ENCODE measurements around the gene TNFSF8.

The TNFSF8 gene

GRCh38 chr9:114899995-114900394 lies 30.4 kb downstream of the TNFSF8 start:
- TF ChIP-seq TAF1 (IDR thresholded peaks at IDR 0.05; ENCODE audit: low read depth, low read length), result no peak
- TF ChIP-seq POLR2A (IDR thresholded peaks at IDR 0.05; ENCODE audit: low read depth, low read length), result no peak
- peak; percentile 48; the same call in 1 of the 2 replicates for TF ChIP-seq SPI1 (IDR thresholded peaks at IDR 0.05; ENCODE audit: low read depth, low read length)
- no peak for FAIRE-seq
- no peak for DNase-seq (ENCODE audit: insufficient read length, low spot score)

- DNase-seq (ENCODE audit: insufficient read length, low spot score) (no peak), FAIRE-seq (no peak)
- TF ChIP-seq POLR2A (IDR thresholded peaks at IDR 0.05; ENCODE audit: low read depth, low read length), result no peak
- no peak for TF ChIP-seq TAF1 (IDR thresholded peaks at IDR 0.05; ENCODE audit: low read depth, low read length)
- no peak for TF ChIP-seq POLR2AphosphoS5 (IDR thresholded peaks at IDR 0.05; ENCODE audit: low read depth, low read length)
- TF ChIP-seq SPI1 (IDR thresholded peaks at IDR 0.05; ENCODE audit: low read depth, low read length), result no peak
- no peak for TF ChIP-seq PAX5 (IDR thresholded peaks at IDR 0.05; ENCODE audit: insufficient read depth, low read length, severe bottlenecking)
- TF ChIP-seq POU2F2 (IDR thresholded peaks at IDR 0.05; ENCODE audit: low read depth, low read length), result no peak
Measured at GRCh38 chr9:114899461-114899860, 30.9 kb downstream of the TNFSF8 start.

DNA sequence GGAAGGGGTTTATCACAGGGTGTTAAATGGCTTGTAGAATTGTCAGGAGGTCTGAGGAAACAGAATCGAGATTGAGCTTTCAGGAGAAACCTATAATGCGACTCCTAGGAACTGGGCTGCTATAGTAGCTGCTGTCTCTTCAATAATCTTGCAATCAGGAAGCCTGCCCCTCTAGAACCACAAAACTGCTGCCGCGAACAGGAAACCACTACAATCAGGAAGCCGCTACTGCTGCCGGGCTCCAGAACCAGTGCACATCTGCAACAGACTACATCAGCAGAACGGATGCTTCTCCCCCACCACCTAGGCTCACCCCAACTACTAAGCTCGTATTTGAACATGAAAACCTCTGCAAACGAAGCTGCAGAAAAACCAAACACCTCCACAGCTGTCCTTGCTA lies 31.6 kb downstream of the TNFSF8 start:
- TF ChIP-seq SPI1 (IDR thresholded peaks at IDR 0.05; ENCODE audit: low read depth, low read length) (no peak), POU2F2 (IDR thresholded peaks at IDR 0.05; ENCODE audit: low read depth, low read length) (0 out of 2 replicates have a peak, but pooled peaks have one; percentile 15)
- DNase-seq (ENCODE audit: insufficient read length, low spot score) (peak; percentile 10), FAIRE-seq (no peak)

GRCh38 chr9:114897196-114897595 lies 33.2 kb downstream of the TNFSF8 start:
- DNase-seq (ENCODE audit: insufficient read length, low spot score) (no peak), FAIRE-seq (no peak)
- no peak for TF ChIP-seq SPI1 (IDR thresholded peaks at IDR 0.05; ENCODE audit: low read depth, low read length)
- TF ChIP-seq POU2F2 (IDR thresholded peaks at IDR 0.05; ENCODE audit: low read depth, low read length), result no peak
- TF ChIP-seq TAF1 (IDR thresholded peaks at IDR 0.05; ENCODE audit: low read depth, low read length), result no peak
- TF ChIP-seq PAX5 (IDR thresholded peaks at IDR 0.05; ENCODE audit: insufficient read depth, low read length, severe bottlenecking), result no peak
- TF ChIP-seq POLR2A (IDR thresholded peaks at IDR 0.05; ENCODE audit: low read depth, low read length), result no peak
- TF ChIP-seq POLR2AphosphoS5 (IDR thresholded peaks at IDR 0.05; ENCODE audit: low read depth, low read length), result no peak

DNA sequence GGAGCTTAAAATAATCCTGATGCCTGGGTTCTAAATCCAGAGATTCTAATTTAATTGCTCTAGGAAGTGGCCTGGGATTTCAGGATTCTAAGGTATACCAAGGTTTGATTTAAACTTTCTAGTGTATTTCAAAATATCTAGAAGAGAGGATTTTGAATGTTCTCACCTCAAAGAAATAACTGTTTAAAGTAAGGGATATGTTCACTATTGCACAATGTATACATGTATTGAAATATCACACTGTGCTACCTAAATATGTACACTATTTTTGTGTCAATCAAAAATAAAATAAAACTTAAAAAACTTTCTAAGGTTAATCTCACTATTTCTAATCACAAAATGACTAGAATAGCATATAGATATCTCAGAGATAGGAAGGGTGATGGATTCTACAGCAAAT lies 34.0 kb downstream of the TNFSF8 start:
- FAIRE-seq (no peak), DNase-seq (ENCODE audit: insufficient read length, low spot score) (no peak)
- no peak for TF ChIP-seq POLR2AphosphoS5 (IDR thresholded peaks at IDR 0.05; ENCODE audit: low read depth, low read length)
- no peak for TF ChIP-seq TAF1 (IDR thresholded peaks at IDR 0.05; ENCODE audit: low read depth, low read length)
- no peak for TF ChIP-seq PAX5 (IDR thresholded peaks at IDR 0.05; ENCODE audit: insufficient read depth, low read length, severe bottlenecking)
- TF ChIP-seq POLR2A (IDR thresholded peaks at IDR 0.05; ENCODE audit: low read depth, low read length), result no peak
- no peak for TF ChIP-seq SPI1 (IDR thresholded peaks at IDR 0.05; ENCODE audit: low read depth, low read length)
- TF ChIP-seq POU2F2 (IDR thresholded peaks at IDR 0.05; ENCODE audit: low read depth, low read length), result no peak

GRCh38 chr9:114895521-114895991 lies 34.8 kb downstream of the TNFSF8 start:
- FAIRE-seq, result no peak

DNA sequence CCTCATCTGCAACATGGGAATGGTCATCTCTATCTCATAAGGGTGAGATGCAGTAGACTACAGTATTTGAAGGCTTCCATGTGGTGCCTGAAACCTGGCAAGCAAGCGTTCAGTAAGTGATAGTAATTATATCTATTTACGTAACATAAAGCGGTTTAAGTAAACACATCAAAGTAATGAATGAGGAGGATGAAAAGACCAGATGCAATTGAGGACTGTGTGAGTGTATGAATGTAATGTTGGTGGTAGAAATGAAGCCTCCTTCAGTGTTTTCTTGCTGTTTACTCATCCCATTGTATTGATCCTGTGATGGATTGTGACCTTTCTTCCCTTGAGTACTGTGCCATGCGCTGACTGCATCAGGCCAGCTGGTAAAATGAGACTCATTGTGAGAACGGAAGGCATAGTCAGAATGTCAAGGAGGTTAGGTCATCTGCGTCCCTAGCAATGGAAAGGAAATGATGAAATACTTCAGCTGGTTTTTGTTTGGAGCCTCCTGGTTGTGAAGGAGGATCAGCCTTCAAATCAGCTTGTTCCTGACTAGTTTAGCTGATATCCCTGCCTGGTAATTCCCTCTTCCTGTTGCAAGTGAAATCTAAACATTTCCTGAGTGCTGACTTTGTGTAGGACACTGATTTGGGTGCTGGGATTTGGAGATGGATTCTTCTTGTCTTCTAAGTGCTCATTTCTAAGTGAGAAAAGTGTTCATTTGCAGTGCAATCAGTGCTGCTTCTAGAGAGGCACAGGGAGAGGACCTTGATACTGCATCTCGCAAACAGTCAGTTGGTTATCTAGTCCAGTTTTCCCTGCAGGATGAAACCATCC lies 35.6 kb downstream of the TNFSF8 start:
- no peak for DNase-seq (ENCODE audit: insufficient read length, low spot score)
- TF ChIP-seq SPI1 (IDR thresholded peaks at IDR 0.05; ENCODE audit: low read depth, low read length) (no peak), POLR2AphosphoS5 (IDR thresholded peaks at IDR 0.05; ENCODE audit: low read depth, low read length) (no peak), PAX5 (IDR thresholded peaks at IDR 0.05; ENCODE audit: insufficient read depth, low read length, severe bottlenecking) (no peak), TAF1 (IDR thresholded peaks at IDR 0.05; ENCODE audit: low read depth, low read length) (no peak), POLR2A (IDR thresholded peaks at IDR 0.05; ENCODE audit: low read depth, low read length) (no peak), POU2F2 (IDR thresholded peaks at IDR 0.05; ENCODE audit: low read depth, low read length) (no peak)
- no peak for FAIRE-seq

More at GRCh38 chr9:114895521-114895991, 34.8 kb downstream of the TNFSF8 start:
- TF ChIP-seq PAX5 (IDR thresholded peaks at IDR 0.05; ENCODE audit: insufficient read depth, low read length, severe bottlenecking) (no peak), SPI1 (IDR thresholded peaks at IDR 0.05; ENCODE audit: low read depth, low read length) (no peak), POLR2A (IDR thresholded peaks at IDR 0.05; ENCODE audit: low read depth, low read length) (no peak), TAF1 (IDR thresholded peaks at IDR 0.05; ENCODE audit: low read depth, low read length) (no peak), POLR2AphosphoS5 (IDR thresholded peaks at IDR 0.05; ENCODE audit: low read depth, low read length) (no peak), POU2F2 (IDR thresholded peaks at IDR 0.05; ENCODE audit: low read depth, low read length) (no peak)
- no peak for DNase-seq (ENCODE audit: insufficient read length, low spot score)

DNA sequence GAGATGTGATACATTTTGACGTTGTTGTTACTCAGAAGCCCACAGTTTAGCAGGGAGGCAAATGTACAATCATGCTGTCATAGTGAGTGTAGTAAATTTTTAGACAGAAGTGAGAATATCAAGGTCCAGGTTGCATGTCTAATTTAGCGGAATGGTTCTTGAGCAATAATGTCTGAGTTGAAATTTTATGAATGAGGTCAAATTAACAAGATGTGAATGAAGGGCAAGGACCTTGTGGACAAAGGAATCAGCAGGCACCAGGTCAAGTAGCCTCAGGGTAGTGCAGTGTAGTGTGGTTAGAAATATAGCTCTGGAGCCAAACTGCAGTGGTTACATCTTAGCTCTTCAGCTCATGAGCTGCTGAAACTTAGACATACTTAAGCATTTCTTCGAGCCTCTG lies 36.2 kb downstream of the TNFSF8 start:
- DNase-seq (ENCODE audit: insufficient read length, low spot score), result no peak
- FAIRE-seq, result no peak
- TF ChIP-seq TAF1 (IDR thresholded peaks at IDR 0.05; ENCODE audit: low read depth, low read length) (no peak), POLR2A (IDR thresholded peaks at IDR 0.05; ENCODE audit: low read depth, low read length) (no peak), PAX5 (IDR thresholded peaks at IDR 0.05; ENCODE audit: insufficient read depth, low read length, severe bottlenecking) (no peak), SPI1 (IDR thresholded peaks at IDR 0.05; ENCODE audit: low read depth, low read length) (no peak), POLR2AphosphoS5 (IDR thresholded peaks at IDR 0.05; ENCODE audit: low read depth, low read length) (no peak)

DNA sequence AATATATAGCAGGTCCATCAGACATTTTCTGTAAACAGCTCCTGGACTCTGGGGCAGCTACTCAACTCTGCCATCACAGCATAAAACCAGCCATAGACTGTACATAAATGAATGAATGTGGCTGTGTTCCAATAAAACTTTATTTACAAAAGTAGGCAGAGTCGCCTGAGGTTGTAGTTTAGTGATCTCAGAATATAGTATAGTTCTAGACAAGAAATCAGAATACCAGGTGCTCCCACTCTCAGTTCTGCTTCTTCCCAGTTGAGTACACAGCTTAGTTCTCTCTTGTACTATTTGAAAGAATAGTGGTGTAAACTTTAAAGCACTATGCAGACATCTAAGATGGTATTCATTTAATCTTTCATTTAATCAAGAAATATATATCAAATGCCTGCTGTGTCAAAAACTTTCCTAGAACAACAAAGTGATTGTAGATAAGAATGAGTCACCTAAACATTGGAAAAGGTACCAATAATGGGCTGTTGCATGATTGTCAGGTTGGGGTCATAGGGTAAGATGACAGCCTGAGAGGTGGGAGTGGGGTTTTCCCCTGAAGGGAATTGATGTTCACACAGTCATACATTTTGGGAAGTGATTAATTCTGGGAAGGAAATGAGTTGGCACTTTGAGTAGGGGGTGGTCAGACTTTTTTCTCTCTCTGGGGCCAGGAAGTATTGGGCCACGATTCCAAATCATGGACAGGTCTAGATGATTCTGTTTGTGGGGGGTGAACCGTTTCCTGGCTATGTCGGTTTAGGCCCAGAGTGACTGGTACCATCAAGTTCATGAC lies 37.0 kb downstream of the TNFSF8 start:
- no peak for DNase-seq (ENCODE audit: insufficient read length, low spot score)
- FAIRE-seq, result no peak
- TF ChIP-seq SPI1 (IDR thresholded peaks at IDR 0.05; ENCODE audit: low read depth, low read length) (peak; percentile 79), TAF1 (IDR thresholded peaks at IDR 0.05; ENCODE audit: low read depth, low read length) (no peak)

Data from GM12891 (cell line).